Natural killer cell (primary cell): ENCODE measurements around the gene ZNF236. TPM values are rescaled to one million over a fixed set of nuclear protein-coding genes. Genes with fewer than 3 reads are reported as not detected.

Source experiments
- ATAC-seq, 3 donors: fragments of 150-1000 bp in 2 of 3; fragments of 200-7000 bp in 1 of 3; cut with Tn5 transposase; 1 replicate in 1 of 3; 2 replicates in 2 of 3; pipeline ENCODE4 v1.10.0; 2021; ENCODE audit warnings: mild to moderate bottlenecking in 2 of 3, moderate library complexity in 2 of 3
- DNase-seq, 2 donors: peaks; one replicate each; pipeline versions ENCODE4 v3.0.0 to v3.0.0-alpha.2; 2013 to 2021; ENCODE audit warnings: mixed read lengths in 1 of 2
- H3K27ac ChIP-seq: one replicate; pipeline ENCODE4 v1.5.1; 2013; ENCODE audit warnings: mild to moderate bottlenecking, low read length
- H3K27me3 ChIP-seq: one replicate; pipeline ENCODE4 v1.6.1; 2013; ENCODE audit warnings: low read length; ENCODE audit not compliant: control insufficient read depth, insufficient read depth
- H3K36me3 ChIP-seq: one replicate; pipeline ENCODE4 v1.6.1; 2013; ENCODE audit warnings: low read length; ENCODE audit not compliant: control insufficient read depth, insufficient read depth
- H3K4me1 ChIP-seq: one replicate; pipeline ENCODE4 v1.6.1; 2013; ENCODE audit warnings: low read length; ENCODE audit not compliant: control insufficient read depth, insufficient read depth
- H3K4me3 ChIP-seq: one replicate; pipeline ENCODE4 v1.5.1; 2013; ENCODE audit warnings: low read length
- H3K9me3 ChIP-seq: one replicate; pipeline ENCODE4 v1.6.1; 2013; ENCODE audit warnings: low read length; ENCODE audit not compliant: control insufficient read depth, insufficient read depth
- H3K27ac Mint-ChIP-seq, 2 donors: one replicate each; pipeline ENCODE4 v1.8.0; 2022; ENCODE audit warnings: mild to moderate bottlenecking in 2 of 2, mixed read lengths in 2 of 2, moderate library complexity in 1 of 2
- H3K27me3 Mint-ChIP-seq, 2 donors: one replicate each; pipeline ENCODE4 v1.8.0; 2022; ENCODE audit warnings: low read depth in 2 of 2, mixed read lengths in 2 of 2
- H3K36me3 Mint-ChIP-seq: one replicate; pipeline ENCODE4 v1.8.0; 2022; ENCODE audit warnings: mixed read lengths
- H3K4me1 Mint-ChIP-seq, 2 donors: one replicate each; pipeline ENCODE4 v1.8.0; 2022; ENCODE audit warnings: mixed read lengths in 2 of 2
- H3K4me3 Mint-ChIP-seq: one replicate; pipeline ENCODE4 v1.8.0; 2022; ENCODE audit warnings: mild to moderate bottlenecking, moderate library complexity, mixed read lengths
- H3K9me3 Mint-ChIP-seq, 2 donors: one replicate each; pipeline ENCODE4 v1.8.0; 2022; ENCODE audit warnings: mixed read lengths in 2 of 2
- WGBS: methylation state at CpG from one replicate; pipeline ENCODE4 v1.1.7; 2013; ENCODE audit warnings: missing lambda C conversion rate; ENCODE audit not compliant: insufficient coverage; 5-methylcytosine and 5-hydroxymethylcytosine counted together
- intact Hi-C: fragments of 100-400 bp; cut with micrococcal nuclease; formaldehyde crosslinking; loops from one replicate; pipeline ENCODE4 v1.14.2; 2022
- total RNA-seq, 4 donors: library from RNA; stranded (reverse); fragments of 120-200 nt in 1 of 4; gene quantifications; one replicate each; pipeline versions ENCODE4 v1.2.3 to v1.2.4, GENCODE V29; 2013 to 2022
- TF ChIP-seq, protein P1 (sequence below): fragments of 200-600 bp; IDR thresholded peaks from one replicate; pipeline ENCODE4 v1.8.0; 2022; ENCODE audit warnings: antibody characterized with exemption

Gene ZNF236
- total RNA-seq, 3 donors from 2014 or later (not counting 1 experiment from before 2014, with no cell fraction given), result 35.1 to 42.2 (median 39.7) TPM

DNA sequence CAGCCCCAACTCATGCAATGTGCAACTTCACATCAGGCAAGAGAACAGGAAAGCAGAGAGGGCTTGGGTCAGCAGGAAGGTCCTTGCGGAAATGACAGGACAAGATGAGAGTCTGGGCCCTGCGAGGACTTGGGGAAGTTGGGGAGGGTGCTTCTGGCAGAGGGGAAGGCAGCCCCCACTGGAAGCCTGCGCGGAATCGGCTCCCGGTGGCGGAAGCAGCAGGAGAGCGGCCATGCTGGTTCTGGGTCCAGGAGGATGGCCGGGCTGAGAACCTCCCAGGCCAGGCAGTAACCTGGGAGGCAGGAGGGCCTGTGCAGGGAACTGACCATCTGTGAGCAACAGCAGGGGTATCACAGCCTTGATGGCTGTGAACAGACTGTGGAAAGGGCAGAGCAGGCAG, 197.3 kb downstream of the ZNF236 start:
- H3K4me3 ChIP-seq, result no peak overlapping the region
- H3K4me1 ChIP-seq, result peaks cover 49% of the 10 kb centered on the region
- peaks cover 50% of the 10 kb centered on the region for H3K36me3 ChIP-seq
- H3K27me3 Mint-ChIP-seq, result no peaks in the 10 kb centered on the region
- no peaks in the 10 kb centered on the region for H3K36me3 Mint-ChIP-seq
- peak overlapping the region; percentile 74 to 82 for H3K27ac Mint-ChIP-seq
- H3K9me3 ChIP-seq, result no peaks in the 10 kb centered on the region
- WGBS, result 92% methylated on average over 9 of the region's 9 CpGs
- intact Hi-C loops, result loop anchor here (5.0 kb wide), 1 partner anchor 38 kb away; no protein-coding TSS in a partner anchor
- H3K4me3 Mint-ChIP-seq, result peak overlapping the region; percentile 65
- TF ChIP-seq, protein P1, sequence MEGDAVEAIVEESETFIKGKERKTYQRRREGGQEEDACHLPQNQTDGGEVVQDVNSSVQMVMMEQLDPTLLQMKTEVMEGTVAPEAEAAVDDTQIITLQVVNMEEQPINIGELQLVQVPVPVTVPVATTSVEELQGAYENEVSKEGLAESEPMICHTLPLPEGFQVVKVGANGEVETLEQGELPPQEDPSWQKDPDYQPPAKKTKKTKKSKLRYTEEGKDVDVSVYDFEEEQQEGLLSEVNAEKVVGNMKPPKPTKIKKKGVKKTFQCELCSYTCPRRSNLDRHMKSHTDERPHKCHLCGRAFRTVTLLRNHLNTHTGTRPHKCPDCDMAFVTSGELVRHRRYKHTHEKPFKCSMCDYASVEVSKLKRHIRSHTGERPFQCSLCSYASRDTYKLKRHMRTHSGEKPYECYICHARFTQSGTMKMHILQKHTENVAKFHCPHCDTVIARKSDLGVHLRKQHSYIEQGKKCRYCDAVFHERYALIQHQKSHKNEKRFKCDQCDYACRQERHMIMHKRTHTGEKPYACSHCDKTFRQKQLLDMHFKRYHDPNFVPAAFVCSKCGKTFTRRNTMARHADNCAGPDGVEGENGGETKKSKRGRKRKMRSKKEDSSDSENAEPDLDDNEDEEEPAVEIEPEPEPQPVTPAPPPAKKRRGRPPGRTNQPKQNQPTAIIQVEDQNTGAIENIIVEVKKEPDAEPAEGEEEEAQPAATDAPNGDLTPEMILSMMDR, result no peak
- no peaks in the 10 kb centered on the region for H3K27me3 ChIP-seq
- H3K4me1 Mint-ChIP-seq, result peaks cover 84 to 92% of the 10 kb centered on the region in 2 donors
- no peak overlapping the region for H3K27ac ChIP-seq
- DNase-seq, result no peak
- no peak for ATAC-seq
- peaks cover 0 to 2% of the 10 kb centered on the region in 2 donors for H3K9me3 Mint-ChIP-seq
